ENCODE data around the gene MFN1. TPM values are rescaled to one million over a fixed set of nuclear protein-coding genes. Genes with fewer than 3 reads are reported as not detected.
"Not testable (repeated sequence)": the region's sequence is repeated elsewhere in the genome, so short reads cannot be mapped to it uniquely, and the experiment has no call there.

The MFN1 gene
- total RNA-seq = 10 to 100 TPM; 33.2 to 43.9 TPM

- peaks cover 7 to 11% of the 10 kb centered on the region in 2 donors for H3K36me3 Mint-ChIP-seq
- no peaks in the 10 kb centered on the region for H3K9me3 Mint-ChIP-seq
Observed at GRCh38 chr3:179347345-179348194, at the start of gene MFN1. Gene MFN1 (plus strand): TSS chr3:179347709. CDS start chr3:179348852, 1,143 bp downstream.

GRCh38 chr3:179297971-179298725 is 49.4 kb upstream of the MFN1 start:
- ATAC-seq (no peak), DNase-seq (ENCODE audit: low spot score in 2 of 2) (no peak)
- H3K36me3 Mint-ChIP-seq = no peaks in the 10 kb centered on the region
- H3K27ac Mint-ChIP-seq = no peak overlapping the region
- peaks cover 0 to 4% of the 10 kb centered on the region in 2 donors for H3K9me3 Mint-ChIP-seq

More at GRCh38 chr3:179347345-179348194, at the start of gene MFN1:
- ATAC-seq (peak; percentile 97), DNase-seq (ENCODE audit: low spot score in 2 of 2) (peak; percentile 80 to 92)
- H3K27ac Mint-ChIP-seq = peak within 1 kb of the TSS; percentile 92 to 97

DNA sequence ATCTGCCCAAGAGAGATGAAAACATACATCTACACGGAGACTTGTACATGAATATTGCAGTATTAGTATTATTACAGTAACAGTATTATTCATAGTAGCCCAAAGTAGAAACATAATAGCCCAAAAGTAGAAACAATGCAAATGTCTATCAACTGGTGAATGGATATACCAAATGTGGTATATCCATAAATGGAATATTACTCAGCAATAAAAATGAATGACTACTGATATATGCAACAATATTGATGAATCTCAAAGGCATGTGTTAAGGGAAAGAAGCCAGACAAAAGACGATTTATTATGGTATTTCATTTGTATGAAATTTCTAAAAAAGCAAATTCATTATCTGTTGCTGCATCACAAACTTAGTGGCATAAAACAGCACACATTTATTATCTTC is 48.2 kb upstream of the MFN1 start:
- H3K27ac Mint-ChIP-seq = no peak overlapping the region
- DNase-seq (ENCODE audit: low spot score in 2 of 2) (no peak), ATAC-seq (no peak)
- H3K9me3 Mint-ChIP-seq = peaks cover 0 to 4% of the 10 kb centered on the region in 2 donors
- no peaks in the 10 kb centered on the region for H3K36me3 Mint-ChIP-seq

- peak in 1 of 2 donors; percentile 93 for ATAC-seq
- no peaks in the 10 kb centered on the region for H3K36me3 Mint-ChIP-seq
- peak overlapping the region in 1 of 2 donors; percentile 79 for H3K27ac Mint-ChIP-seq
- H3K9me3 Mint-ChIP-seq = peaks cover 0 to 4% of the 10 kb centered on the region in 2 donors
- DNase-seq (ENCODE audit: low spot score in 2 of 2) = no peak
Observed at GRCh38 chr3:179299999-179300613, 47.4 kb upstream of the MFN1 start.

- Mint-ChIP-seq H3K9me3 (peaks cover 0 to 2% of the 10 kb centered on the region in 2 donors), H3K36me3 (no peaks in the 10 kb centered on the region), H3K27ac (no peak overlapping the region)
- ATAC-seq (no peak), DNase-seq (ENCODE audit: low spot score in 2 of 2) (no peak)
Observed at GRCh38 chr3:179301645-179302044, 45.9 kb upstream of the MFN1 start.

- Mint-ChIP-seq H3K9me3 (no peaks in the 10 kb centered on the region), H3K36me3 (no peaks in the 10 kb centered on the region)
Observed at GRCh38 chr3:179302111-179302510, 45.4 kb upstream of the MFN1 start.

DNA sequence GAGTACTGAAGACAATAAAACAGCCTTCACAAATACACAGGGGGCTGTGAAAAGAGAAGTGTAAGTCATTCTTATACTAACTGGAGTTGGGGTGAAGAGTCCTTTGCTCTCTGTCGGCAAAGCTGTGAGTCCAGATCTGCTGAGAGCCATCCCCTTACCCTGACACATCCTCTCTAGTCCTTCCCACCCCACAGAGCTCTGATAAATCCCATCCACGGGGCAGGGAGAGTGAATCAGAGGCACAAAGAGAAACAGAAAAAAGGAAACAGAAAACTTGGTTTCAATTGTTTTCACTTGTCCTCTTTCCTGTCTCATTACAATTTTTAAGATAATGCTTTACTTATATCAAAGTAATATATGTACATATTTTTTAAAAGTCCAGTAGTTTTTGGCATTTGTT is 42.9 kb upstream of the MFN1 start:
- DNase-seq (ENCODE audit: low spot score in 2 of 2) (no peak), ATAC-seq (no peak)
- H3K27ac Mint-ChIP-seq = no peak overlapping the region
- H3K36me3 Mint-ChIP-seq = no peaks in the 10 kb centered on the region
- no peaks in the 10 kb centered on the region for H3K9me3 Mint-ChIP-seq

More at GRCh38 chr3:179302111-179302510, 45.4 kb upstream of the MFN1 start:
- ATAC-seq (no peak), DNase-seq (ENCODE audit: low spot score in 2 of 2) (no peak)
- no peak overlapping the region for H3K27ac Mint-ChIP-seq

GRCh38 chr3:179307362-179307761 is 40.1 kb upstream of the MFN1 start:
- H3K9me3 Mint-ChIP-seq; H3K36me3 Mint-ChIP-seq; ATAC-seq; H3K27ac Mint-ChIP-seq; DNase-seq (ENCODE audit: low spot score in 2 of 2): not testable (repeated sequence)

DNA sequence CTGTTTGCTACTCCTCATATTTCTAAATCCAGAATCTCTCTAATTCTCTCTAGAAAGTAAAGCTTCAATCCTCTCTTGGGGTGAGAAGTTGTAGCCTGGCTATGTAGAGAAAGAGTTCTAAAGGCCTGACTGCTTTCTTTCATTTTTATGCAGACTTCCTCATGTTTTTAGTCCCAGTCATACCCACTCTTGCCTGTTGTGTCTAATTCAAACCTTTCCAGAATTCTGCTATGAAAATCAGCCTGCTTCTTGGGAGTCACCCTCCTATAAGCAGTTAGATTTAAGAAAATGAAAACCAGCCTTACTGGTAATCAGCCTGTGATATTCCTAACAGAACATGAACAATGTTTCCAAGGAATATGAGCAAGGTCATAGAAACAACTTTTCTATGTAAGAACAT is 39.5 kb upstream of the MFN1 start:
- Mint-ChIP-seq H3K27ac (peak overlapping the region in 1 of 2 donors; percentile 17), H3K36me3 (no peaks in the 10 kb centered on the region), H3K9me3 (no peaks in the 10 kb centered on the region)
- DNase-seq (ENCODE audit: low spot score in 2 of 2) = no peak
- no peak for ATAC-seq

DNA sequence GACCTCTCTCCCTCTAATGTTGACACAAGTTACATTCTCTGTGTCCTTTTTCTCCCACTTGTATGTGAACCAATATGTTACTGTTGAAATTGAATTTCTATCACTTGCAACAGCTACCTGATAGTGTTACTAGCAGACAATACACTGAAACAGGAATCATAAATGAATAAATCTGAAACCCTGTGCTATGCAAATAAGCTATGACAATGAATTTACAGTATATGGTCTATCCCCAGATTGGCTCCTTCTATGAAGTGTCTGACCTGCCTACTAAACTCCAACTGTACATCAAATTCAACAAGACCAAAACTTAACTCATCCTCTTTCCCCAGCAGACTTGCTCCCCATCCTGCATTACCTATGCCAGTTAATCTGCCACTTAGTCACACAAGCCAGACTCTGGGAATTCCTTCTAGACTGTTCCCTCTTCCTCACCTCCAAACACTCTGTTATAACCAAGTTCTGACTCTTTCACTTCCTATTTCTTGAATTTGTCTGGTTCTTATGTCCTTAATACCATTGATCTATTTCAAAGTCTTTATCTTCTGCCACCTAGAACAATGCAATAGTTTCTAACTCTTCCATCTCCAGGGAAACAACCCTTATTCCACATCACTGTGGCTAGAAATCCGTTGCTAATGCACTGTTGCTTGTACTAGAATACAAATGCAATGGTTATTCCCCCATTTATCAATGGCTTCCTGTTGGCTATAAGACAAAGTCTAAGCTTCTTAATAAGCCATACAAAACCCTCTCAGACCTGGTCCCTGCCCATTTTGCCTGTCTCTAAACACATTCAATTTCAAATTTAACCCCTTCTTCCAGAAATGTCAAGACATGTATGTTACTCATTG is 38.1 kb upstream of the MFN1 start:
- DNase-seq (ENCODE audit: low spot score in 2 of 2) (no peak), ATAC-seq (peak in 1 of 2 donors; percentile 70)
- H3K27ac Mint-ChIP-seq = no peak overlapping the region
- H3K9me3 Mint-ChIP-seq = no peaks in the 10 kb centered on the region
- H3K36me3 Mint-ChIP-seq = no peaks in the 10 kb centered on the region

GRCh38 chr3:179318876-179319275 is 28.6 kb upstream of the MFN1 start:
- peaks cover 2 to 4% of the 10 kb centered on the region in 2 donors for H3K36me3 Mint-ChIP-seq
- ATAC-seq (no peak), DNase-seq (ENCODE audit: low spot score in 2 of 2) (no peak)
- no peak overlapping the region for H3K27ac Mint-ChIP-seq
- H3K9me3 Mint-ChIP-seq = no peaks in the 10 kb centered on the region

- H3K36me3 Mint-ChIP-seq = peaks cover 11 to 18% of the 10 kb centered on the region in 2 donors
- peak overlapping the region; percentile 50 to 81 for H3K27ac Mint-ChIP-seq
- DNase-seq (ENCODE audit: low spot score in 2 of 2) (no peak), ATAC-seq (no peak)
- no peaks in the 10 kb centered on the region for H3K9me3 Mint-ChIP-seq
Observed at GRCh38 chr3:179321668-179322285, 25.7 kb upstream of the MFN1 start.

- ATAC-seq = peak; percentile 84 to 90
- H3K9me3 Mint-ChIP-seq = no peaks in the 10 kb centered on the region
- DNase-seq (ENCODE audit: low spot score in 2 of 2) = peak; percentile 82 to 86
- H3K27ac Mint-ChIP-seq = peak within 1 kb of the TSS; percentile 91 to 97
- peaks cover 11 to 18% of the 10 kb centered on the region in 2 donors for H3K36me3 Mint-ChIP-seq
Observed at GRCh38 chr3:179322286-179323196, 25.0 kb upstream of the MFN1 start, which contains the start of gene ZNF639. Gene ZNF639 (plus strand): TSS chr3:179323031. CDS start chr3:179328294, 5,263 bp downstream.

GRCh38 chr3:179323197-179324110 is 24.1 kb upstream of the MFN1 start:
- peak; percentile 57 to 68 for ATAC-seq
- Mint-ChIP-seq H3K36me3 (peaks cover 11 to 18% of the 10 kb centered on the region in 2 donors), H3K27ac (peak overlapping the region; percentile 91 to 97), H3K9me3 (no peaks in the 10 kb centered on the region)
- DNase-seq (ENCODE audit: low spot score in 2 of 2) = peak; percentile 56 to 66
